Panc1 (cell line): Measurements from ENCODE around the gene PLEKHG4.

Experiments
- POLR2AphosphoS5 ChIP-seq: IDR thresholded peaks from 2 replicates; pipeline ENCODE4 v1.6.1; 2012; ENCODE audit warnings: mild to moderate bottlenecking, low read depth, low read length, moderate library complexity
- TF ChIP-seq, protein P1 (sequence below): fragments of 450-650 bp; IDR thresholded peaks from 2 replicates; pipeline ENCODE4 v1.5.1; 2017; ENCODE audit warnings: mild to moderate bottlenecking

DNA sequence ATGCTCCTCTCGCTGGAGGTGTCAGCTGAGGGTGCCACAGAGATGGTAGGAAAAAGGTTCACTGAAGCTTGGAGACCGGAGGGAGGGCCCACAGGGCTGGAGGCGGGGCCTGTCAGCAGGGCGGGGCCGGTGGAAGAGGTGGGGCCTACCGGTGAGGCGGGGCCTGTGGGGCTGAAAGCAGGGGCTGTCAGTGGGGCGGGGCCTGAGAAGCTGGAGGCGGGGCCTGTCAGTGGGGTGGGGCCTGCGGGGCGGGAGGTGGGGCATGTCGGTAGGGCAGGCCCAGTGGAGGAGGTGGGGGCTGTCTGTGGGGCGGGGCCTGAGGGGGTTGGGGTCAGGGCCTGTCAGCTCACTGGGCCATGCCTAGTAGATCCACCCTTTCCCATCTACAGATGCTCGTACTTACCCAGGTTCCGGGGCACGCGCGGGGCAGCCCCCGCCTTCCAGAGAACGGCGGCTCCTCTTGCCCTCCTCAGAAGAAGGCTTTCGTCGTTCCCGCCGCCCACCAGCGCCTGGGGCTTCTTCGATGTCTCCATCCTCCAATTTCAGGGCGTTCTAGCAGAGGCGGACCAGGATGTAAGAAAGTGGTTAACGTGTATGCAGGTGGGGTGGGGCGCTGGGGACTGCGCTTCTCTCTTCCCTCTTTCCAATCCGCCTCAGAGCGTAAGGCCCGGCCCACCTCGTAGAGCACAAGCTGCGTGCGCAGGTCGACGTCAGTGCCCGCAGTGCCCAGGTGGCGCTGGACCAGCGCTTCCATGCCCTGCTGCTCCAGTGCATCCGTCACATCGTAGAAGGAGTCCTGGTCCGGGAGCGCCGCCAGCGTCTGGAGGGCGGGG lies 42.6 kb upstream of the PLEKHG4 start:
- TF ChIP-seq, protein P1, sequence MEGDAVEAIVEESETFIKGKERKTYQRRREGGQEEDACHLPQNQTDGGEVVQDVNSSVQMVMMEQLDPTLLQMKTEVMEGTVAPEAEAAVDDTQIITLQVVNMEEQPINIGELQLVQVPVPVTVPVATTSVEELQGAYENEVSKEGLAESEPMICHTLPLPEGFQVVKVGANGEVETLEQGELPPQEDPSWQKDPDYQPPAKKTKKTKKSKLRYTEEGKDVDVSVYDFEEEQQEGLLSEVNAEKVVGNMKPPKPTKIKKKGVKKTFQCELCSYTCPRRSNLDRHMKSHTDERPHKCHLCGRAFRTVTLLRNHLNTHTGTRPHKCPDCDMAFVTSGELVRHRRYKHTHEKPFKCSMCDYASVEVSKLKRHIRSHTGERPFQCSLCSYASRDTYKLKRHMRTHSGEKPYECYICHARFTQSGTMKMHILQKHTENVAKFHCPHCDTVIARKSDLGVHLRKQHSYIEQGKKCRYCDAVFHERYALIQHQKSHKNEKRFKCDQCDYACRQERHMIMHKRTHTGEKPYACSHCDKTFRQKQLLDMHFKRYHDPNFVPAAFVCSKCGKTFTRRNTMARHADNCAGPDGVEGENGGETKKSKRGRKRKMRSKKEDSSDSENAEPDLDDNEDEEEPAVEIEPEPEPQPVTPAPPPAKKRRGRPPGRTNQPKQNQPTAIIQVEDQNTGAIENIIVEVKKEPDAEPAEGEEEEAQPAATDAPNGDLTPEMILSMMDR: no peak
- TF ChIP-seq POLR2AphosphoS5: no peak
